Body of pancreas (tissue), 4 donors: ENCODE results near the gene BICD1. TPM values are rescaled to one million over a fixed set of nuclear protein-coding genes. Genes with fewer than 3 reads are reported as not detected.

Experiments used
- ATAC-seq: fragments of 150-250 bp; one replicate; pipeline ENCODE4 v1.9.1; 2016
- DNase-seq, 4 donors: peaks; one replicate each; pipeline ENCODE4 v3.0.0-alpha.2; 2019
- H3K27ac ChIP-seq, 4 donors: fragments of 200-600 bp; sonication (generic); 1 replicate in 3 of 4; 2 replicates in 1 of 4; pipeline versions ENCODE4 v1.5.1 to v1.6.1; 2016 to 2019; ENCODE audit warnings: mild to moderate bottlenecking in 1 of 4, mixed read lengths in 1 of 4, moderate library complexity in 1 of 4
- H3K27me3 ChIP-seq, 2 donors: fragments of 200-600 bp; sonication (generic); one replicate each; pipeline ENCODE4 v1.6.0; 2016; ENCODE audit warnings: mild to moderate bottlenecking in 1 of 2
- H3K36me3 ChIP-seq, 2 donors: fragments of 200-600 bp; sonication (generic); replicated peaks in 1 of 2; 2 replicates each; pipeline ENCODE4 v1.5.1; 2016; ENCODE audit warnings: low read depth in 2 of 2; ENCODE audit not compliant: insufficient read depth in 1 of 2
- H3K4me1 ChIP-seq: fragments of 200-600 bp; sonication (generic); one replicate; pipeline ENCODE4 v1.6.0; 2016
- H3K4me3 ChIP-seq, 2 donors: fragments of 200-600 bp; sonication (generic); 1 replicate in 1 of 2; 2 replicates in 1 of 2; pipeline ENCODE4 v1.5.1; 2016 to 2019
- H3K9me3 ChIP-seq, 3 donors: fragments of 200-600 bp; sonication (generic); 1 replicate in 2 of 3; 2 replicates in 1 of 3; pipeline ENCODE4 v1.5.1; 2016
- POLR2A ChIP-seq, 3 donors: fragments of 450-650 bp; IDR thresholded peaks; one replicate each; pipeline ENCODE4 v1.6.1; 2016; ENCODE audit warnings: antibody characterized with exemption in 3 of 3, mild to moderate bottlenecking in 2 of 3
- WGBS, 2 donors: methylation state at CpG; one replicate each; pipeline ENCODE4 v1.1.5; 2017; 5-methylcytosine and 5-hydroxymethylcytosine counted together
- intact Hi-C: fragments of 100-400 bp; cut with DNase I; formaldehyde crosslinking; loops from one replicate; pipeline ENCODE4 v1.15.1; 2023
- total RNA-seq, 2 donors: library from RNA; depleted of rRNA; stranded (reverse); fragments of >200 nt; gene quantifications; one replicate each; pipeline ENCODE4 v1.1.0, GENCODE V29; 2016
- TF ChIP-seq, protein P1 (sequence below), 7 experiments: fragments of 450-650 bp in 4 of 7; fragments of 200-600 bp in 3 of 7; sonication (generic) in 3 of 7; IDR thresholded peaks; one replicate each; pipeline ENCODE4 v1.5.1; 2016 to 2019; ENCODE audit warnings: antibody characterized with exemption in 7 of 7

The BICD1 gene
- total RNA-seq, 2 donors from 2014 or later: 3.0 to 6.2 TPM

- Histone ChIP-seq H3K9me3 (no peaks in the 10 kb centered on the region), H3K27ac (no peak overlapping the region), H3K4me3 (no peak overlapping the region), H3K27me3 (no peaks in the 10 kb centered on the region), H3K4me1 (no peaks in the 10 kb centered on the region), H3K36me3 (no peaks in the 10 kb centered on the region)
- TF ChIP-seq POLR2A (IDR thresholded peaks at IDR 0.05): no peak
- TF ChIP-seq, protein P1, sequence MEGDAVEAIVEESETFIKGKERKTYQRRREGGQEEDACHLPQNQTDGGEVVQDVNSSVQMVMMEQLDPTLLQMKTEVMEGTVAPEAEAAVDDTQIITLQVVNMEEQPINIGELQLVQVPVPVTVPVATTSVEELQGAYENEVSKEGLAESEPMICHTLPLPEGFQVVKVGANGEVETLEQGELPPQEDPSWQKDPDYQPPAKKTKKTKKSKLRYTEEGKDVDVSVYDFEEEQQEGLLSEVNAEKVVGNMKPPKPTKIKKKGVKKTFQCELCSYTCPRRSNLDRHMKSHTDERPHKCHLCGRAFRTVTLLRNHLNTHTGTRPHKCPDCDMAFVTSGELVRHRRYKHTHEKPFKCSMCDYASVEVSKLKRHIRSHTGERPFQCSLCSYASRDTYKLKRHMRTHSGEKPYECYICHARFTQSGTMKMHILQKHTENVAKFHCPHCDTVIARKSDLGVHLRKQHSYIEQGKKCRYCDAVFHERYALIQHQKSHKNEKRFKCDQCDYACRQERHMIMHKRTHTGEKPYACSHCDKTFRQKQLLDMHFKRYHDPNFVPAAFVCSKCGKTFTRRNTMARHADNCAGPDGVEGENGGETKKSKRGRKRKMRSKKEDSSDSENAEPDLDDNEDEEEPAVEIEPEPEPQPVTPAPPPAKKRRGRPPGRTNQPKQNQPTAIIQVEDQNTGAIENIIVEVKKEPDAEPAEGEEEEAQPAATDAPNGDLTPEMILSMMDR (IDR thresholded peaks at IDR 0.05): no peak
- DNase-seq (no peak), ATAC-seq (no peak)
- intact Hi-C loops: no loop called here
These were observed 32.2 kb upstream of the BICD1 start for GRCh38 chr12:32074432-32074831.

DNA sequence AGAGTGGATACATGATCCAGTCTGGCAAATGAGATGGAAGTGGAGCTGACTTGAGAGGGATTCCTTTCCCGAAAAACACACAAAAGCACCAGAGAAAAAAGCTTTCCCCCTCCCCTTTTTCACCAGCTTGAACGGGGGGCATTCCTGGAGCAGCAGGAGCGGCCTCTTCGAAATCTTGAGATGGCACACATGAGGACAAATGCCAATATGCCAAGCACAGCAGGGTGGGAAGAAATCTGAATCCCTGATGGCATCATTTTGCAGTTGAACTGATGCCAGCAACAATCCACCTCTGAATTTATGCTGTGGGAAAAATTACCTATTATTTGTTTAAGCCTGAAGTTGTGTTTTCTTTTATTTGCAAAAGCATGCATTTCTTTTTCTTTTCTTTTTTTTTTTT is 29.7 kb upstream of the BICD1 start:
- no peaks in the 10 kb centered on the region for H3K27me3 ChIP-seq
- ATAC-seq: no peak
- DNase-seq: no peak
- H3K36me3 ChIP-seq: no peaks in the 10 kb centered on the region
- no peaks in the 10 kb centered on the region for H3K4me1 ChIP-seq
- no peak for TF ChIP-seq POLR2A (IDR thresholded peaks at IDR 0.05)
- TF ChIP-seq, protein P1 (IDR thresholded peaks at IDR 0.05): no peak
- 78 to 84% methylated on average over 4 of the region's 4 CpGs for WGBS, 2 donors
- intact Hi-C loops: no loop called here
- H3K4me3 ChIP-seq: no peak overlapping the region
- H3K27ac ChIP-seq: no peak overlapping the region
- no peaks in the 10 kb centered on the region for H3K9me3 ChIP-seq

DNA sequence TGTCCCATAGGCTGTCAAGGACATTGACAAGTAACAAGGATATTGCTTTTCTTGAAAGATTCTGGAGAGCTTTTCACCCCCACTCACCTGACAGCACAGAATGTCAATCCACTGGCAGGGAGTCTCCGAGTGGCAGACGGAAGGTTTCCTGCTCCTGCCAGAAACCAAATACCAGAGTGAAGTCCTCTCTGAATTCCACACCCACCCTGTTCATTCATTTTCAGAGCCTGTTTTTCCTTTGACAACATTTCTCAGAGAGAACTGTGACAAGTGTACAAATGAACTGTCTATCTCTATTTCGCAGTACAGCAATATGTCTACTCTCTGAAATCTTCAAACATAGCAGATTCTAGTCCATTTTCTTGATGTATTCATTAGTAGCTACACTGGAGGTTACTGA is 26.2 kb upstream of the BICD1 start:
- Histone ChIP-seq H3K36me3 (no peaks in the 10 kb centered on the region), H3K4me3 (no peak overlapping the region), H3K4me1 (no peaks in the 10 kb centered on the region), H3K27ac (no peak overlapping the region), H3K27me3 (no peaks in the 10 kb centered on the region), H3K9me3 (no peaks in the 10 kb centered on the region)
- ATAC-seq (no peak), DNase-seq (no peak)
- WGBS, 2 donors: 58 to 67% methylated on average over 3 of the region's 3 CpGs
- intact Hi-C loops: no loop called here
- no peak for TF ChIP-seq POLR2A (IDR thresholded peaks at IDR 0.05)
- TF ChIP-seq, protein P1 (IDR thresholded peaks at IDR 0.05): no peak

GRCh38 chr12:32083489-32083888 is 23.2 kb upstream of the BICD1 start:
- no peaks in the 10 kb centered on the region for H3K36me3 ChIP-seq
- DNase-seq: no peak
- intact Hi-C loops: no loop called here
- H3K4me3 ChIP-seq: no peak overlapping the region
- no peak for ATAC-seq
- WGBS, 2 donors: 80 to 89% methylated on average over 5 of the region's 5 CpGs
- no peaks in the 10 kb centered on the region for H3K4me1 ChIP-seq
- TF ChIP-seq, protein P1 (IDR thresholded peaks at IDR 0.05): no peak
- no peak for TF ChIP-seq POLR2A (IDR thresholded peaks at IDR 0.05)
- H3K9me3 ChIP-seq: no peaks in the 10 kb centered on the region
- no peak overlapping the region for H3K27ac ChIP-seq
- no peaks in the 10 kb centered on the region for H3K27me3 ChIP-seq

DNA sequence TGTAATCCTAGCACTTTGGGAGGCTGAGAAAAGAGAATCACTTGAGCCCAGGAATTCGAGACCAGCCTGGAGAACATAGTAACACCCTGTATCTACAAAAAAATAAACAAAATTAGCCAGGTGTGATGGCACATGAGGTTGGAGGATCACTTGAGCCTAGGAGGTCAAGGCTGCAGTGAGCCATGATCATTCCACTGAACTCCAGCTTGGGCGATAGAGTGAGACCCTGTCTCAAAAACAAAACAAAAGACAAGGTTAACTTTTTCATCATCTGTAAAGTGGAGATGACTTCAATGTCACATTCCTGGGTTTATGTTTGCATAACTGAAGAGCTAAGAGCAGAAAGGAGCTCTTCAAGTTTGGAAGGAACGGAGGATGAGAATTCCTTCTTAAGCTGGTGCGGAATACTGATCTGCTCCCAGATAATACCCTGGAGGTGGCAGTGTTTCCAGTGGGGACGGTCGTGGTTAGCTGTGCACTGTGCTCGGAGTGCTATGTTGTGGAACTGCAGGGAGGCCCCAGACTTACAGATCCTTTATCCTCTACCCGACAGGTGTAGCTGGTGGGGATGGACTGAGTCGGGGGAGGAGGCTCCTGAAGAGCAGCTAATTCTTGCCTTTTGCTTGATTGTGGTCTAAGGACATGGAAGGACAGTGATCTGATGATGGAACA is 22.5 kb upstream of the BICD1 start:
- Histone ChIP-seq H3K4me1 (no peaks in the 10 kb centered on the region), H3K27me3 (no peaks in the 10 kb centered on the region), H3K4me3 (no peak overlapping the region), H3K27ac (no peak overlapping the region), H3K36me3 (no peaks in the 10 kb centered on the region), H3K9me3 (no peaks in the 10 kb centered on the region)
- TF ChIP-seq, protein P1 (IDR thresholded peaks at IDR 0.05): no peak
- TF ChIP-seq POLR2A (IDR thresholded peaks at IDR 0.05): no peak
- no peak for ATAC-seq
- 52 to 85% methylated on average over 9 of the region's 9 CpGs for WGBS, 2 donors
- DNase-seq: no peak
- intact Hi-C loops: no loop called here
